T-helper 17 cell (primary cell): ENCODE results near the gene SIAH3. TPM values are rescaled to one million over a fixed set of nuclear protein-coding genes. Genes with fewer than 3 reads are reported as not detected.

Experiments
- ATAC-seq: fragments of 150-1000 bp; cut with Tn5 transposase; 2 replicates; pipeline ENCODE4 v1.10.0; 2021; ENCODE audit warnings: mild to moderate bottlenecking, moderate library complexity
- DNase-seq, 3 donors: peaks; one replicate each; pipeline versions ENCODE4 v3.0.0 to v3.0.0-alpha.2; 2020 to 2021
- H3K9me3 ChIP-seq: one replicate; pipeline ENCODE4 v1.7.0; 2013; ENCODE audit warnings: low read length, mild to moderate bottlenecking; ENCODE audit not compliant: control insufficient read depth, poor library complexity, severe bottlenecking
- H3K27ac Mint-ChIP-seq: one replicate; pipeline ENCODE4 v1.8.0; 2022; ENCODE audit warnings: mild to moderate bottlenecking, moderate library complexity, mixed read lengths
- H3K27me3 Mint-ChIP-seq: one replicate; pipeline ENCODE4 v1.8.0; 2022; ENCODE audit warnings: mixed read lengths
- H3K36me3 Mint-ChIP-seq: one replicate; pipeline ENCODE4 v1.8.0; 2022; ENCODE audit warnings: low read depth, mixed read lengths
- H3K4me1 Mint-ChIP-seq: one replicate; pipeline ENCODE4 v1.8.0; 2022; ENCODE audit warnings: mild to moderate bottlenecking, mixed read lengths
- H3K4me3 Mint-ChIP-seq: one replicate; pipeline ENCODE4 v1.8.0; 2022; ENCODE audit warnings: mild to moderate bottlenecking, moderate library complexity, mixed read lengths
- total RNA-seq, 4 donors: library from RNA in 2 of 4; stranded (reverse) in 2 of 4; gene quantifications; one replicate each; pipeline ENCODE4 v1.2.3 and lab custom pipeline; 2022 to 2026

The SIAH3 gene, protein sequence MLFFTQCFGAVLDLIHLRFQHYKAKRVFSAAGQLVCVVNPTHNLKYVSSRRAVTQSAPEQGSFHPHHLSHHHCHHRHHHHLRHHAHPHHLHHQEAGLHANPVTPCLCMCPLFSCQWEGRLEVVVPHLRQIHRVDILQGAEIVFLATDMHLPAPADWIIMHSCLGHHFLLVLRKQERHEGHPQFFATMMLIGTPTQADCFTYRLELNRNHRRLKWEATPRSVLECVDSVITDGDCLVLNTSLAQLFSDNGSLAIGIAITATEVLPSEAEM
- total RNA-seq (under 1 TPM; 0.10 to 0.15 TPM), total RNA-seq (lab: John Stamatoyannopoulos, UW) (0 to 1.9 reads per million in 2 donors)

DNA sequence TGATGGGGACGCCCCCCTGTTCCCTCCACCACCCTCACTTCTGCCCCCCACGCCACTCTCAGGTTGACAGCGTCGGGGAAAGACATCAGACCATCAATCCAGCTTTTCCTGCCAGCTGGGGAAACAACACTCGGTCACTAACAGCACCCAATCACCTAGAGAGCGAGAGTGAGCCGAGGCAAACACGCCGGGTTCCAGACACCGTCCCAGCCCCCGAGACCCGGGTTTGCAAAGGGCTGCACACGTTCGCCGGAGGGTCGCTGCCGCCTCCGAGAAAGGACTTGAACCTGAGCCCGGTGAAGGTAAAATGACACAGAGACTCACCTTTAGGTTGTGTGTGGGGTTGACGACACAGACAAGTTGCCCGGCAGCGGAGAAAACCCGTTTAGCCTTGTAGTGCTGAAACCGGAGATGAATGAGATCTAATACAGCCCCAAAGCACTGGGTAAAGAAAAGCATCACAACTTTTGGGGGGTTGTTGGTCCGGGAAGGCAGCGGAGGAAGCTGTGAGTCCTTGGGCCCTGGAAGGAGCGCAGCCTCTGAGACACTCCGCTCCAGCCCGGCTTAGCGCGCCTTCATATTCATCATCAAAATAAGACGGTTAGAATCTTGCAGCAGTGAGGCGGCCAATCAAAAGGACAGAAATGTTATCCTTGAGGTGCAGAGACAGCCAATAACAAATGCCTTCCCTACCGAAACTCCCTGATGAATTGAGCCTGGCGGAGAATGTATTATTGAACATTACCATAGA is at the start of gene SIAH3:
Gene SIAH3, minus strand, starts transcription at position 583 of the 751 bp plus-strand sequence. Its CDS starts 124 bp downstream, at position 459.
- H3K36me3 Mint-ChIP-seq = peaks cover 2% of the 10 kb centered on the region
- ATAC-seq (peak; percentile 45), DNase-seq (no peak)
- H3K4me1 Mint-ChIP-seq = peaks cover 43% of the 10 kb centered on the region
- peak within 1 kb of the TSS; percentile 86 for H3K27ac Mint-ChIP-seq
- peak within 1 kb of the TSS; percentile 93 for H3K4me3 Mint-ChIP-seq
- no peaks in the 10 kb centered on the region for H3K9me3 ChIP-seq
- peaks cover 23% of the 10 kb centered on the region for H3K27me3 Mint-ChIP-seq

DNA sequence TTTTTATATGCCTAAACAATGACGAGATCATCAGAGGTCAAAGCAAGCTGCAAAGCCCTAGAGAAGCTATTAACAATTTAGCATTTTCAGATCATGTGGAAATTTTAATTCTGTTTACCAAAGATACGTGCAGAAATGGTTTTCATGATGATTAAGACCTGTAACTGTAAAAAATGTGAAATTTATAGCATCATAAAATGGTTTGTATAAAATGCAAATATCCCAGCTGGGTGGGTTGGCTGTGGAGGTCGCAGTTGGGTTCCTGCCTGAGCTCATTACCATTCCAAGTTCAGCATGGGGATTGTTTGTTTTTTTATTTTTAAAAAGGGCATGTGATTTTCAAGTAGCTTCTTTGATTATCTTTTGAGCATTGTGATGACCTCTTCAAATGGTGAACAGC is 47.9 kb upstream of the SIAH3 start:
- Mint-ChIP-seq H3K27me3 (peaks cover 27% of the 10 kb centered on the region), H3K4me3 (no peak overlapping the region), H3K36me3 (peaks cover 4% of the 10 kb centered on the region), H3K4me1 (peaks cover 2% of the 10 kb centered on the region), H3K27ac (no peak overlapping the region)
- no peak for ATAC-seq
- no peaks in the 10 kb centered on the region for H3K9me3 ChIP-seq
- DNase-seq = no peak

DNA sequence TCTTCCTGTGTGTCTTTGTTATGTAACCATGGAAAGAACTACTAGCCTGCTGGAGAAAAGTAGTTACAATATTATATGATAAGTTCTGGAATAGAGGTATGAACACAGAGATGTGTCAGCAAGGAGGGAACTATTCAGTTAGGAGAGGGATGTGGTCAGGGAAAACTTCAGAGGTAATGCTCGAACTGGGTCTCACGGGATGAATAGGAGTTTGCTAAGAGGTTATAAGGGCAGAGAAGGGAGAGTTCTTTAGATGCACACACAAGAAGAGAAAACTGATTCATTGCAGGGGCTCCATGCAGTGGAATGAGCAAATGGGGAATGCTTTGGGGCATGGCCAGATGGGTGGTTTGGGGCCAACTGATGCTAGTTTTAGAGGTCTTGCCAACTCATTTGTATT is 46.0 kb upstream of the SIAH3 start:
- H3K27ac Mint-ChIP-seq = no peak overlapping the region
- peaks cover 28% of the 10 kb centered on the region for H3K27me3 Mint-ChIP-seq
- H3K36me3 Mint-ChIP-seq = peaks cover 2% of the 10 kb centered on the region

DNA sequence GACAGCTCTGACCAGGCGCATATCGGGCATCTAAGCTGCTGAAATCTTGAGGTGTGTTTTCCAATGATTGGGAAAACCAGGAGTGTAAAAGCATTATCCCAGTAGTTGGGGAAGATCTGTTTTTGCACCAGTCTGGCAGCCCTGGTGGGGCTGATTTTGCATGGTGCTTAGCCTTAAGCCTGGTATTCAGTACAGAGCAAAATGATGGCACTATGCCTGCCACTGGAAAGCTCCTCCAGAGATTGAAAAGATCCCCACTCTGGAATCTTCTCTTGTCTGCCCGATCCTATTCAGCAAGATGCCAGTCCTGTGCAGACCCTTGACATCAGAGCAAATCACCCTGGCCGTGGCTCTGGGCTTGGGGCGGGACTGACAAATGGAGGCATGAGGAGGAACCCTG is 44.7 kb upstream of the SIAH3 start:
- Mint-ChIP-seq H3K4me3 (no peak overlapping the region), H3K27me3 (peaks cover 40% of the 10 kb centered on the region), H3K4me1 (peaks cover 2% of the 10 kb centered on the region), H3K36me3 (peaks cover 2% of the 10 kb centered on the region), H3K27ac (no peak overlapping the region)
- DNase-seq = no peak
- no peak for ATAC-seq
- no peaks in the 10 kb centered on the region for H3K9me3 ChIP-seq

More for the DNA sequence above, 46.0 kb upstream of the SIAH3 start:
- ATAC-seq (no peak), DNase-seq (no peak)
- no peaks in the 10 kb centered on the region for H3K9me3 ChIP-seq
- no peak overlapping the region for H3K4me3 Mint-ChIP-seq
- peaks cover 2% of the 10 kb centered on the region for H3K4me1 Mint-ChIP-seq

DNA sequence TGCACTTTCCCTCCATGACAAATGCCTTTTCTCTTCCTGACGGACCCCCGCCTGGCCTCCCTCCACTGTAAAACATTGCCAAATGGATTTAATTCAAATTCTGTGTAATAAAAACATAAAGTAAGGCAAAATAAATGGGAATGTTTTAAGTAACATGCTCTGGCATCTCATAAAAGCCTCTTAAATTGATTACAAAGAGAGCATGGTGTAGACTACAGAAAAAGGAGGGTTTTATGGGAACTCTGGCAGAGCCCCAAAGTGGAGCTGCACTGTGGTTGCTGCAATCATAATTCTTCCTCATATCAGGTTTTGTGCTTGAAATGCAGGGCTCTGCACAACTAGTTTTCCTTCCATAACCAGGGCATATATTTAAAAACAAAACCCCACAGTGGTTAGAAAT is 44.3 kb upstream of the SIAH3 start:
- ATAC-seq (no peak), DNase-seq (no peak)
- Mint-ChIP-seq H3K36me3 (peaks cover 2% of the 10 kb centered on the region), H3K4me3 (no peak overlapping the region), H3K27me3 (peaks cover 41% of the 10 kb centered on the region), H3K4me1 (peaks cover 2% of the 10 kb centered on the region), H3K27ac (no peak overlapping the region)
- no peaks in the 10 kb centered on the region for H3K9me3 ChIP-seq

DNA sequence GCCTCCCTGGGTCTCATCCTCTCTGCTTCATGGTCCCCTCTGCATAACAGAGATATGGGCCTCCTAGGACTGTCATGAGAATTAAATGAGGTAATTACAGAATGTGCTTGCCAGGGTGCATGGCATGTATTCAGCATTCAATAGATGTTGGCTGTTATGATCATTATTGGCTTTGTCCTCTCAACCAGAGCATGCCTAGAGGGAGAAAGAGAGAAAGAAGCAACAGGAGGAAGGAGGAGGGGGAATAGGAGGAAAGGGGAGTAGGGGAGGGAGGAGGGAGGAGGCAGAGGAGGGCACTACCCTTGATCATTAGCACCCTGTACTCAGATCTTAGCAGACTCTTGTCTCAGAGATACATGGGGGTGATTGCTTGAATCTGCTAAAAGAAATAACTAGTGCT is 41.0 kb upstream of the SIAH3 start:
- Mint-ChIP-seq H3K27ac (no peak overlapping the region), H3K36me3 (no peaks in the 10 kb centered on the region), H3K4me1 (no peaks in the 10 kb centered on the region), H3K4me3 (no peak overlapping the region), H3K27me3 (peaks cover 35% of the 10 kb centered on the region)
- no peak for DNase-seq
- no peak for ATAC-seq
- no peaks in the 10 kb centered on the region for H3K9me3 ChIP-seq

DNA sequence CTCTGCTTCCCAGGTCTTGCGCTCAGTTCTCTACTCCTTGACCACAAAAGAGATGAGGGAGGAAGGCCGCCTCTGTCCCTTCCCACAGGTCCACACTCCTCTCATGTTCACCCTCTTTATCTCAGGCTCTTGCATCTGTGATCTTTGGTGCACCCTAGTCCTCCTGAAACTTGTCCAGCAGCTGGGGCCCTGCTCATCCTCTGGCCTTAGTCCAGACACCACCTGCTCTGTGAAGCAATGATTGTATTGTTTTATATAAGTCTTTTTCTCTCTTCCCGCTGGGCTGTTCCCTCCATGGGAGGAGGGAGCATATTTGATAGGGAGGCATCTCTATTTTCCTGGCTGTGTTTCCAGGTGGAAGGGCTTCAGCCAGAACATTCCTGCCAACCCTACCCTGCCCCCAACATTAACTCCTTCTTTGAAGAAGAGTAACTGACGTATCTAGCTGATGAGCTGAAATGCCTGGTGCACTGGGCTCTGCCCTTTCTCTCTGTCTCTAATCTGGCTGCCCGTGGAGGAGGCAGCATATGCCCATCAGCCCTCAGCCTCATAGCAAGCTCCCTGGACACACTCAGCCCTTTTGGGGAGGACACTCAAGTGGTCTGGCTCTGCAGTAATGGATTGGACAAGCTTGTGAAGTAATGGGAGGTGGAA is 38.2 kb upstream of the SIAH3 start:
- Mint-ChIP-seq H3K27me3 (peaks cover 42% of the 10 kb centered on the region), H3K4me1 (no peaks in the 10 kb centered on the region), H3K36me3 (no peaks in the 10 kb centered on the region), H3K4me3 (no peak overlapping the region), H3K27ac (no peak overlapping the region)
- H3K9me3 ChIP-seq = no peaks in the 10 kb centered on the region
- ATAC-seq = no peak
- DNase-seq = no peak

DNA sequence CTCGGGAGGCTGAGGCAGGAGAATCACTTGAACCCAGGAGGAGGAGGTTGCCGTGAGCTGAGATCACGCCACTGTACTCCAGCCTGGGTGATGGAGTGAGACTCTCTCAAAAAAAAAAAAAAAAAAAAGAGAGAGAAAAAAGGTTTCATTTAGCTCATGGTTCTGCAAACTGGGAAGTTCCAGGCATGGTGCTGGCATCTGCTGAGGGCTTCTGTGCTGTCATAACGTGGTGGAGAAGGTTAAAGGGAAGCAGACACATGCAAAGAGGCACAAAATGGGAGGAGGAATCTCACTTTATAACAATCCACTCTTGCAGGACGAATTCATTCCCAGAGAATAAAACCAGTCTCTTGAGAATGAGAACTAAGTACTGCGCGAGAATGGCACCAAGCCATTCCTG is 34.9 kb upstream of the SIAH3 start:
- H3K27ac Mint-ChIP-seq = no peak overlapping the region
- H3K27me3 Mint-ChIP-seq = peaks cover 47% of the 10 kb centered on the region
- H3K4me3 Mint-ChIP-seq = no peak overlapping the region
- ATAC-seq (no peak), DNase-seq (no peak)
- H3K4me1 Mint-ChIP-seq = peaks cover 3% of the 10 kb centered on the region
- H3K9me3 ChIP-seq = no peaks in the 10 kb centered on the region
- peaks cover 2% of the 10 kb centered on the region for H3K36me3 Mint-ChIP-seq

DNA sequence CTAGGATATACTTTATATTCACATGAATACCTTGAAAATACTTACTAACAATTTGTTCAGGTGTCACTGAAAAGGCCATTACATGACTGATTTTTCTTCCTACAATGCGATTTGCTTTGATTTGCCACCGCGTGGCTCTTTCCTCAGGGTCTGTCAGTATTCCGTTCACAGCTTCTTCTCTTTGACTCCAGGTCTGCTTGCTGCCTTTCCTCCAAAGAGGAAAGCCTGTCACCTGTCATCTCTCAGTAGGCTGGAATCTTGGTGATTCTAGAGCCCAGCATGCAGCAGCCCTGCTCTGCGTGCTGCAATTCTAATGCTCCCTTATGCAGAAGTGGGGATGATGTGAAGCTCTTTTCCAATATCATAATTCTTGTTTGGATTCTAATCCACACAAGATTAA is 33.6 kb upstream of the SIAH3 start:
- peaks cover 49% of the 10 kb centered on the region for H3K27me3 Mint-ChIP-seq
- H3K36me3 Mint-ChIP-seq = peaks cover 2% of the 10 kb centered on the region
- no peak overlapping the region for H3K4me3 Mint-ChIP-seq

DNA sequence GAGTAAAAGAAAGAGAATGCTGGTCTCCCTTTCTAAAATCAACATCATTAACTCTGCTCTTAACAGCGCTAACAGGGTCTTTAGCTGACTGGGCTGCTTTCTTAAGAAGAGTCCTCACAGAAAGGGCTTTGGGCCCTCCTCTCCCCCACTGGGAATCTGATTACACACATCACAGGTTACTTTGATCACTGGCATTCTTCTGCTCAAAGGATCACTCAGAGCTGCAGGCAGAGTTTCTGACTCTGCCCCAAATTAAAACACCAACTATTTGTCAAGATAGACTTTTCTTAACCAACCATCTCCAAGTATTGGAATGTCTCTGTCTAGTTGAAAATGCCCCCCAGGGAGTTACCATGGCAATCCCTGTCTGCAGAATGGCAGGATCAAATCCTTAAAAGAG is 31.1 kb upstream of the SIAH3 start:
- no peaks in the 10 kb centered on the region for H3K9me3 ChIP-seq
- no peak for DNase-seq
- ATAC-seq = no peak
- Mint-ChIP-seq H3K4me3 (no peak overlapping the region), H3K4me1 (peaks cover 3% of the 10 kb centered on the region), H3K36me3 (peaks cover 2% of the 10 kb centered on the region), H3K27ac (no peak overlapping the region), H3K27me3 (peaks cover 57% of the 10 kb centered on the region)

More for the DNA sequence above, 33.6 kb upstream of the SIAH3 start:
- H3K9me3 ChIP-seq = no peaks in the 10 kb centered on the region
- Mint-ChIP-seq H3K4me1 (peaks cover 3% of the 10 kb centered on the region), H3K27ac (no peak overlapping the region)
- ATAC-seq (no peak), DNase-seq (no peak)

DNA sequence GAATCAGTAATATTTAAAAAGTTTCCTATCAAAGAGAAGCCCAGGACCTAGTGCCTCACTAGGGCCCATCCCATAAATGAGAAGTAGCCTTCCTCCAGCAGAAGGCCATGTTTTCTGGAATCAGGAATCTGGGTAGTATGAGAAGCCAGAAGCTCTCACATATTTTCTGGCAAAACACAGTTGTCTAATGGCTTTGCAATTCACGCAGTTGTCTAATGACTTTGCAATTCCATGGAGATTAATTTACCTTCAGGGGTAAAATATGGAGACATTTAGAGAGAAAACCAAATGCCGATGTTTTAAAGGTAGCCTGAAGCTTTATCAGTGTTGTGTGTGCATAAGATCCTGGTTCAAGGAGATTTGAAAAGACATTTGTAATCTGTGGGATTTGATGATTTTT is 29.8 kb upstream of the SIAH3 start:
- H3K9me3 ChIP-seq = no peaks in the 10 kb centered on the region
- H3K36me3 Mint-ChIP-seq = peaks cover 2% of the 10 kb centered on the region
- peaks cover 57% of the 10 kb centered on the region for H3K27me3 Mint-ChIP-seq
- DNase-seq = no peak
- H3K4me3 Mint-ChIP-seq = no peak overlapping the region
- no peak overlapping the region for H3K27ac Mint-ChIP-seq
- ATAC-seq = no peak
- H3K4me1 Mint-ChIP-seq = peaks cover 3% of the 10 kb centered on the region

DNA sequence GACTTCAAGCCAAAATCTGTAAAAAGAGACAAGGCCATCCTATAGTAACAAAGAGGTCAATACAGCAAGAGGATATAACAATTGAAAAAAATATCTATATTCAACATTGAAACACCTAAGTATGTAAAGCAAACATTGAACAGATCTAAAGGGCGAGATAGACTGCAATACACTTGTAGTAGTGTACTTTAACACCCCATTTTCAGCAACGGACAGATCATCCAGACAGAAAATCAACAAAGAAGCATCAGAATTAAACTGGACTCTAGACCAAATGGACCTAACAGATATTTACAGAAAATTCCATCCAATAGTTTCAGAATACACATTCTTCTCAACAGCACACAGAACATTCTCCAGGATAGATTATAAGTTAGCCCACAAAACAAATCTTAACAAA is 28.7 kb upstream of the SIAH3 start:
- H3K9me3 ChIP-seq = no peaks in the 10 kb centered on the region
- ATAC-seq (no peak), DNase-seq (no peak)
- Mint-ChIP-seq H3K36me3 (peaks cover 2% of the 10 kb centered on the region), H3K27ac (no peak overlapping the region), H3K4me1 (peaks cover 3% of the 10 kb centered on the region), H3K27me3 (peaks cover 59% of the 10 kb centered on the region), H3K4me3 (no peak overlapping the region)

DNA sequence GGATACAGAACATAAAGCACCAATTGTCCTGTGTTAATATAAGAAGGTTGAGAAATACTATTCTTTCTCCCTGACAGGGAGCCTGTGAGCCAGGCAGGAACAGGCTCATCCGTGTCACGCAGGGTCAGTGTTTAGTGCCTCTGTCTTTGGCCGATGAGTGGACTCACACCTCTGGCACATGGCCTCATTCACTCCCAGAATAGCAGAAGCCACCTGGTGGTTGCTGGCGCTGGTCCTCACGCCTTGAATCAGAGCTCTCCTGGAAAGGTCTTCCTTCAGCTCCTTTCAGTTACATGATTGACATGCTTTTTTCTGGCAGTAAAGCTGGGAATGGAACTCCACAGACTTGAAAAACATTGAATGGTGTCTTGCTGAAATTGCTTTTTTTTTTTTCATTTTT is 28.1 kb upstream of the SIAH3 start:
- DNase-seq = no peak
- H3K27ac Mint-ChIP-seq = no peak overlapping the region
- peaks cover 3% of the 10 kb centered on the region for H3K4me1 Mint-ChIP-seq

More for the DNA sequence above, 28.1 kb upstream of the SIAH3 start:
- Mint-ChIP-seq H3K36me3 (peaks cover 2% of the 10 kb centered on the region), H3K27me3 (peaks cover 58% of the 10 kb centered on the region), H3K4me3 (no peak overlapping the region)
- ATAC-seq = no peak
- no peaks in the 10 kb centered on the region for H3K9me3 ChIP-seq
